Measurements from ENCODE around the gene PAK6. TPM values are rescaled to one million over a fixed set of nuclear protein-coding genes. Genes with fewer than 3 reads are reported as not detected.
A peak's percentile ranks its signal among the peaks of the same experiment; 100 is the strongest.

The PAK6 gene
- total RNA-seq, 1 experiment from 2014 or later: not detected

- DNase-seq (ENCODE audit: low spot score): no peak
Observed at GRCh38 chr15:40276927-40277326, 38.1 kb downstream of the PAK6 start.

- no peak for DNase-seq (ENCODE audit: low spot score)
Observed at GRCh38 chr15:40277471-40277870, 38.6 kb downstream of the PAK6 start.

GRCh38 chr15:40278026-40278425 is 39.2 kb downstream of the PAK6 start:
- no peak for DNase-seq (ENCODE audit: low spot score)

- peak; percentile 42 for DNase-seq (ENCODE audit: low spot score)
Observed at GRCh38 chr15:40279437-40280141, 40.7 kb downstream of the PAK6 start.

- DNase-seq (ENCODE audit: low spot score): no peak
Observed at GRCh38 chr15:40280260-40281056, 41.6 kb downstream of the PAK6 start.

GRCh38 chr15:40281057-40281800 is 42.4 kb downstream of the PAK6 start:
- no peak for DNase-seq (ENCODE audit: low spot score)

- no peak for DNase-seq (ENCODE audit: low spot score)
Observed at GRCh38 chr15:40281801-40282146, 42.9 kb downstream of the PAK6 start.

- no peak for DNase-seq (ENCODE audit: low spot score)
Observed at GRCh38 chr15:40282147-40282868, 43.4 kb downstream of the PAK6 start.

GRCh38 chr15:40282869-40283614 is 44.2 kb downstream of the PAK6 start, which contains the start of gene ANKRD63:
ANKRD63 (minus strand) TSS chr15:40283064; CDS start chr15:40282586, 478 bp downstream.
- DNase-seq (ENCODE audit: low spot score): no peak

GRCh38 chr15:40283615-40284300 is 44.9 kb downstream of the PAK6 start:
- DNase-seq (ENCODE audit: low spot score): no peak

GRCh38 chr15:40285151-40285550 is 46.3 kb downstream of the PAK6 start:
- no peak for DNase-seq (ENCODE audit: low spot score)

- no peak for DNase-seq (ENCODE audit: low spot score)
Observed at GRCh38 chr15:40285554-40286011, 46.7 kb downstream of the PAK6 start.

GRCh38 chr15:40286061-40286532 is 47.2 kb downstream of the PAK6 start:
- DNase-seq (ENCODE audit: low spot score): no peak

GRCh38 chr15:40286794-40287193 is 47.9 kb downstream of the PAK6 start:
- DNase-seq (ENCODE audit: low spot score): no peak

- no peak for DNase-seq (ENCODE audit: low spot score)
Observed at GRCh38 chr15:40287505-40287904, 48.6 kb downstream of the PAK6 start.

GRCh38 chr15:40287968-40288367 is 49.1 kb downstream of the PAK6 start:
- DNase-seq (ENCODE audit: low spot score): peak; percentile 30

GRCh38 chr15:40289140-40289775 is 50.4 kb downstream of the PAK6 start:
- no peak for DNase-seq (ENCODE audit: low spot score)

GRCh38 chr15:40290545-40290917 is 51.7 kb downstream of the PAK6 start:
- DNase-seq (ENCODE audit: low spot score): no peak

GRCh38 chr15:40290918-40291574 is 52.2 kb downstream of the PAK6 start:
- DNase-seq (ENCODE audit: low spot score): no peak
